ENCODE results near the gene FOXO6. TPM values are rescaled to one million over a fixed set of nuclear protein-coding genes. Genes with fewer than 3 reads are reported as not detected.

Gene FOXO6
- total and polyA plus RNA-seq, 9 of the 15 experiments (the other 6 are each of a cell fraction or from before 2014, with no cell fraction given), result 0.04 to 0.31 (median 0.12) TPM; not detected in 5

DNA sequence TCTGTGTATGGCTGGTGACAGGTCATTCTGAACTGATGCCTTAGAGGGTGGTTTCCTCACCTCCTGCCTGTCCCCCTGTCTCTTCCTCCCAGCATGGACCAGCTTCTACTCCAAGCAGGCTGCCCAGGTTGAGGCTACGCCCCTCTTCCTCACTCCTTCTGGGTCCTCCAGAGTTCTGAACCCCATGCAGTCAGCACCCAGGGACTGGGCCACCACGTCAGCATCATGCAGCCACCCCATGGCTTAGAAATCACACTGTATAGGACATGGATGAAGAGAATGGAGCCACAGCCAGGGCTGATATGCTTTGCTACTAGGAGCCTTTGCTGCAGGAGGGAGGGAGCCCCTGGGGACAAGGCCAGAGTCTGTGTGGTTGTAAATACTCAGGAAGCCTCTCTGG, 8.3 kb downstream of the FOXO6 start:
- H3K79me2 ChIP-seq (ENCODE audit: control insufficient read depth, insufficient read depth, low read length), result no peaks in the 10 kb centered on the region
- TF ChIP-seq POLR2A (conservative IDR thresholded peaks at IDR 0.05), result no peak
- no peak for TF ChIP-seq PHF8 (IDR thresholded peaks at IDR 0.05; ENCODE audit: borderline replicate concordance, low read length)
- TF ChIP-seq, protein P1, sequence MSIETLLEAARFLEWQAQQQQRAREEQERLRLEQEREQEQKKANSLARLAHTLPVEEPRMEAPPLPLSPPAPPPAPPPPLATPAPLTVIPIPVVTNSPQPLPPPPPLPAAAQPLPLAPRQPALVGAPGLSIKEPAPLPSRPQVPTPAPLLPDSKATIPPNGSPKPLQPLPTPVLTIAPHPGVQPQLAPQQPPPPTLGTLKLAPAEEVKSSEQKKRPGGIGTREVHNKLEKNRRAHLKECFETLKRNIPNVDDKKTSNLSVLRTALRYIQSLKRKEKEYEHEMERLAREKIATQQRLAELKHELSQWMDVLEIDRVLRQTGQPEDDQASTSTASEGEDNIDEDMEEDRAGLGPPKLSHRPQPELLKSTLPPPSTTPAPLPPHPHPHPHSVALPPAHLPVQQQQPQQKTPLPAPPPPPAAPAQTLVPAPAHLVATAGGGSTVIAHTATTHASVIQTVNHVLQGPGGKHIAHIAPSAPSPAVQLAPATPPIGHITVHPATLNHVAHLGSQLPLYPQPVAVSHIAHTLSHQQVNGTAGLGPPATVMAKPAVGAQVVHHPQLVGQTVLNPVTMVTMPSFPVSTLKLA (conservative IDR thresholded peaks at IDR 0.05), result no peak
- TF ChIP-seq, protein P2, sequence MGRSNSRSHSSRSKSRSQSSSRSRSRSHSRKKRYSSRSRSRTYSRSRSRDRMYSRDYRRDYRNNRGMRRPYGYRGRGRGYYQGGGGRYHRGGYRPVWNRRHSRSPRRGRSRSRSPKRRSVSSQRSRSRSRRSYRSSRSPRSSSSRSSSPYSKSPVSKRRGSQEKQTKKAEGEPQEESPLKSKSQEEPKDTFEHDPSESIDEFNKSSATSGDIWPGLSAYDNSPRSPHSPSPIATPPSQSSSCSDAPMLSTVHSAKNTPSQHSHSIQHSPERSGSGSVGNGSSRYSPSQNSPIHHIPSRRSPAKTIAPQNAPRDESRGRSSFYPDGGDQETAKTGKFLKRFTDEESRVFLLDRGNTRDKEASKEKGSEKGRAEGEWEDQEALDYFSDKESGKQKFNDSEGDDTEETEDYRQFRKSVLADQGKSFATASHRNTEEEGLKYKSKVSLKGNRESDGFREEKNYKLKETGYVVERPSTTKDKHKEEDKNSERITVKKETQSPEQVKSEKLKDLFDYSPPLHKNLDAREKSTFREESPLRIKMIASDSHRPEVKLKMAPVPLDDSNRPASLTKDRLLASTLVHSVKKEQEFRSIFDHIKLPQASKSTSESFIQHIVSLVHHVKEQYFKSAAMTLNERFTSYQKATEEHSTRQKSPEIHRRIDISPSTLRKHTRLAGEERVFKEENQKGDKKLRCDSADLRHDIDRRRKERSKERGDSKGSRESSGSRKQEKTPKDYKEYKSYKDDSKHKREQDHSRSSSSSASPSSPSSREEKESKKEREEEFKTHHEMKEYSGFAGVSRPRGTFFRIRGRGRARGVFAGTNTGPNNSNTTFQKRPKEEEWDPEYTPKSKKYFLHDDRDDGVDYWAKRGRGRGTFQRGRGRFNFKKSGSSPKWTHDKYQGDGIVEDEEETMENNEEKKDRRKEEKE (IDR thresholded peaks at IDR 0.05; ENCODE audit: borderline replicate concordance in 1 of 2, control insufficient read depth in 1 of 2, low read depth in 2 of 2, low read length in 1 of 2), result no peak
- no peak for TF ChIP-seq ZNF561 (CRISPR knock-in tag; conservative IDR thresholded peaks at IDR 0.05)
- TF ChIP-seq SMAD3 (CRISPR knock-in tag; conservative IDR thresholded peaks at IDR 0.05), result no peak
- TF ChIP-seq, protein P3, sequence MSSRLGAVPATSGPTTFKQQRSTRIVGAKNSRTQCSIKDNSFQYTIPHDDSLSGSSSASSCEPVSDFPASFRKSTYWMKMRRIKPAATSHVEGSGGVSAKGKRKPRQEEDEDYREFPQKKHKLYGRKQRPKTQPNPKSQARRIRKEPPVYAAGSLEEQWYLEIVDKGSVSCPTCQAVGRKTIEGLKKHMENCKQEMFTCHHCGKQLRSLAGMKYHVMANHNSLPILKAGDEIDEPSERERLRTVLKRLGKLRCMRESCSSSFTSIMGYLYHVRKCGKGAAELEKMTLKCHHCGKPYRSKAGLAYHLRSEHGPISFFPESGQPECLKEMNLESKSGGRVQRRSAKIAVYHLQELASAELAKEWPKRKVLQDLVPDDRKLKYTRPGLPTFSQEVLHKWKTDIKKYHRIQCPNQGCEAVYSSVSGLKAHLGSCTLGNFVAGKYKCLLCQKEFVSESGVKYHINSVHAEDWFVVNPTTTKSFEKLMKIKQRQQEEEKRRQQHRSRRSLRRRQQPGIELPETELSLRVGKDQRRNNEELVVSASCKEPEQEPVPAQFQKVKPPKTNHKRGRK (tag; IDR thresholded peaks at IDR 0.05), result no peak
- TF ChIP-seq SMARCA5 (IDR thresholded peaks at IDR 0.05), result no peak
- no peak for TF ChIP-seq MTF1 (CRISPR knock-in tag; IDR thresholded peaks at IDR 0.05; ENCODE audit: borderline replicate concordance)
- TF ChIP-seq NEUROD1 (IDR thresholded peaks at IDR 0.05; ENCODE audit: borderline replicate concordance, low read depth, low read length, partially characterized antibody), result no peak
- no peak for TF ChIP-seq CHCHD3 (CRISPR knock-in tag; IDR thresholded peaks at IDR 0.05)
- TF ChIP-seq SMAD1 (IDR thresholded peaks at IDR 0.05; ENCODE audit: low read depth, low read length, partially characterized antibody), result no peak
- no peak for ATAC-seq
- WGBS (ENCODE audit: insufficient coverage, low coverage, missing lambda C conversion rate), result 9% methylated on average over 2 of the region's 2 CpGs
- intact Hi-C loops (cut with micrococcal nuclease) (no loop called here), in situ Hi-C loops (cut with MboI) (no loop called here)
- H3K36me3 ChIP-seq (ENCODE audit: control insufficient read depth, insufficient read depth, low read length), result no peaks in the 10 kb centered on the region
- no TSS peak for BruUV-seq (replicated peaks)
- H2AFZ ChIP-seq (ENCODE audit: low read depth, low read length), result no peak overlapping the region
- FAIRE-seq, result no peak
- ChIA-PET CTCF (ENCODE audit: low intra/inter-chr PET ratio) (no interaction called here), POLR2A (interaction anchor here (0.6 kb wide), 1 partner anchor 14 kb away, joined by 5 read pairs; no protein-coding TSS in a partner anchor)
- no peak overlapping the region for H3K9ac ChIP-seq (ENCODE audit: insufficient read depth in 1 of 2, low read depth in 2 of 2, low read length in 2 of 2)
- H3K27ac ChIP-seq (ENCODE audit: extremely low read depth, low read depth, low read length), result no peak overlapping the region
- peaks cover 0 to 42% of the 10 kb centered on the region in 2 experiments; a peak in 4 of 5 replicates for H3K27me3 ChIP-seq (ENCODE audit: control insufficient read depth in 2 of 2, insufficient read depth in 2 of 2, low read length in 2 of 2)
- no peak overlapping the region for H3K4me2 ChIP-seq (ENCODE audit: insufficient read depth, low read length)
- no peak for DNase-seq (ENCODE audit: extremely low read depth in 1 of 4, low spot score in 3 of 4)
- H3K4me1 ChIP-seq (replicated peaks in 1 of 2; ENCODE audit: control insufficient read depth in 2 of 2, insufficient read depth in 2 of 2, low read length in 2 of 2), result peaks cover 10 to 28% of the 10 kb centered on the region in 2 experiments; a peak in 4 of 5 replicates
- no peaks in the 10 kb centered on the region for H3K9me1 ChIP-seq (ENCODE audit: control insufficient read depth, insufficient read depth, low read length)
- H3K4me3 ChIP-seq, result no peak overlapping the region
- H3K9me3 ChIP-seq (replicated peaks; ENCODE audit: control insufficient read depth, insufficient read depth, low read depth, low read length), result no peaks in the 10 kb centered on the region
- H4K20me1 ChIP-seq (replicated peaks; ENCODE audit: control insufficient read depth, insufficient read depth, low read length), result peaks cover 18% of the 10 kb centered on the region; the same call in 1 of the 2 replicates

Measured in K562 (cell line).